HepG2 (cell line): ENCODE results near the gene WDR43. TPM values are rescaled to one million over a fixed set of nuclear protein-coding genes. Genes with fewer than 3 reads are reported as not detected.

ENCODE experiments used
- FOXO1 ChIP-seq: sonication (generic); formaldehyde crosslinking; IDR thresholded peaks from 2 replicates; pipeline ENCODE4 v1.4.0; 2020; ENCODE audit warnings: missing genetic modification reagents
- GATA4 ChIP-seq: sonication (generic); IDR thresholded peaks from 2 replicates; pipeline ENCODE4 v1.6.1; 2016; ENCODE audit warnings: antibody characterized with exemption, low read depth, borderline replicate concordance
- POLR2G ChIP-seq: fragments of 200-400 bp; formaldehyde crosslinking; IDR thresholded peaks from 2 replicates; pipeline ENCODE4 v1.6.1; 2018; ENCODE audit warnings: mild to moderate bottlenecking, low read depth, low read length, moderate library complexity
- SRSF9 ChIP-seq: fragments of 200-400 bp; formaldehyde crosslinking; IDR thresholded peaks from 2 replicates; pipeline ENCODE4 v1.6.1; 2018; ENCODE audit warnings: borderline replicate concordance, mild to moderate bottlenecking, low read depth, low read length; ENCODE audit not compliant: insufficient read depth, poor library complexity, severe bottlenecking
- TBX3 ChIP-seq: fragments of 450-650 bp; IDR thresholded peaks from 2 replicates; pipeline ENCODE4 v1.6.1; 2017; ENCODE audit warnings: antibody characterized with exemption, mild to moderate bottlenecking, inconsistent platforms, borderline replicate concordance
- ZFP37 ChIP-seq: sonication (generic); formaldehyde crosslinking; IDR thresholded peaks from 2 replicates; pipeline ENCODE4 v1.4.0; 2020; ENCODE audit warnings: missing genetic modification reagents, borderline replicate concordance
- ZNF670 ChIP-seq: sonication (generic); formaldehyde crosslinking; IDR thresholded peaks from 2 replicates; pipeline ENCODE4 v1.8.0; 2022; ENCODE audit warnings: mild to moderate bottlenecking, missing genetic modification reagents, borderline replicate concordance
- ZNF768 ChIP-seq: sonication (generic); formaldehyde crosslinking; IDR thresholded peaks from 2 replicates; pipeline ENCODE4 v1.4.0; 2020; ENCODE audit warnings: missing genetic modification reagents
- polyA plus RNA-seq, 8 experiments: library from polyadenylated mRNA; depleted of rRNA in 3 of 8; stranded (reverse) in 7 of 8; unstranded in 1 of 8; fragments of >200 nt; fragmentation: Illumina TruSeq in 4 of 8; extraction: Trizol in 4 of 8; gene quantifications; 2 replicates each; pipeline versions ENCODE4 v1.2.1 to v1.2.3, GENCODE V29; 2011 to 2016; ENCODE audit warnings: low read depth in 4 of 8, missing spikeins in 1 of 8, mixed read lengths in 1 of 8; ENCODE audit not compliant: insufficient read depth in 1 of 8
- total RNA-seq, 5 experiments: library from RNA; depleted of rRNA; stranded (reverse); fragments of >200 nt; fragmentation: Illumina TruSeq; extraction: Trizol; gene quantifications; 2 replicates each; pipeline ENCODE4 v1.2.3, GENCODE V29; 2016; ENCODE audit warnings: low read depth in 1 of 5
- TF ChIP-seq, protein P1 (sequence below): sonication (generic); formaldehyde crosslinking; IDR thresholded peaks from 2 replicates; pipeline ENCODE4 v1.8.1; 2022; ENCODE audit warnings: low read depth, mild to moderate bottlenecking, missing genetic modification reagents
- TF ChIP-seq, protein P2 (sequence below): sonication (generic); formaldehyde crosslinking; conservative IDR thresholded peaks from 2 replicates; pipeline ENCODE4 v1.8.1; 2023; ENCODE audit warnings: missing genetic modification reagents

The WDR43 gene
- total and polyA plus RNA-seq, 2 of the 13 experiments (the other 11 are each of a cell fraction or from before 2014, with no cell fraction given) = 121 to 167 TPM

DNA sequence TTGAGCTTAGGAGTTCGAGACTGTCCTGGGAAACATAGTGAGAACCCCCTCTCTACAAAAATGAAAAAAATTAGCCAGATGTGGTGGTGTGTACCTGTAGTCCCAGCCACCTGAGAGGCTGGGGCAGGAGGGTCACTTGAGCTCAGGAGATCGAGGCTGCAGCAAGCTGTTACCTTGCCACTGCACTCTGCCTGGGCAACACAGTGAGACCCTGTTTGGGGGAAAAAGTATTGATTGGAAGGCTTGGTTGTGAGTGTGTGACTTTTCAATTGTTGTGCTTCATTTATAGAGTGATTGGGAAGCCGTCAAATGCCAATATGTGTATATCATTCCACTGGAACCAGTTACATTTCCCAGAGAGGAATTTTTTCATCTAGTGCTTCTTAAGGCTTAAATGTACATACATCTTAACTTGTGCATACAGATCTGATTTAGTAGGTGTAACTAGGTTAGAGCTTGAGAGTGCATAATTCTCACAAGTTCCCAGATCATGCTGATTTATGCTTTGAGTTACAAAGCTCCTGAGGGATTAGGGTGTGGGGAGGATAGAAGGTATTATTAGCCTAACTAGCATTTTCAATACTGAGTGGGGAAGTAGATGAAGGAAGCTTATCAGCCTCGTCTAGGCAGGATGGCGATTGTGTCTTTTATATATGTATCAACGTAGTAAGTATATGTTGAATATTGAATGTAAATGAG, 15.3 kb downstream of the WDR43 start (continued):
- TF ChIP-seq ZNF768 (CRISPR knock-in tag) (no peak), POLR2G (0 out of 2 replicates have a peak, but pooled peaks have one; percentile 28), SRSF9 (no peak), ZNF670 (no peak), FOXO1 (CRISPR knock-in tag) (no peak), GATA4 (no peak), ZFP37 (CRISPR knock-in tag) (no peak), TBX3 (no peak)
- TF ChIP-seq, protein P1, sequence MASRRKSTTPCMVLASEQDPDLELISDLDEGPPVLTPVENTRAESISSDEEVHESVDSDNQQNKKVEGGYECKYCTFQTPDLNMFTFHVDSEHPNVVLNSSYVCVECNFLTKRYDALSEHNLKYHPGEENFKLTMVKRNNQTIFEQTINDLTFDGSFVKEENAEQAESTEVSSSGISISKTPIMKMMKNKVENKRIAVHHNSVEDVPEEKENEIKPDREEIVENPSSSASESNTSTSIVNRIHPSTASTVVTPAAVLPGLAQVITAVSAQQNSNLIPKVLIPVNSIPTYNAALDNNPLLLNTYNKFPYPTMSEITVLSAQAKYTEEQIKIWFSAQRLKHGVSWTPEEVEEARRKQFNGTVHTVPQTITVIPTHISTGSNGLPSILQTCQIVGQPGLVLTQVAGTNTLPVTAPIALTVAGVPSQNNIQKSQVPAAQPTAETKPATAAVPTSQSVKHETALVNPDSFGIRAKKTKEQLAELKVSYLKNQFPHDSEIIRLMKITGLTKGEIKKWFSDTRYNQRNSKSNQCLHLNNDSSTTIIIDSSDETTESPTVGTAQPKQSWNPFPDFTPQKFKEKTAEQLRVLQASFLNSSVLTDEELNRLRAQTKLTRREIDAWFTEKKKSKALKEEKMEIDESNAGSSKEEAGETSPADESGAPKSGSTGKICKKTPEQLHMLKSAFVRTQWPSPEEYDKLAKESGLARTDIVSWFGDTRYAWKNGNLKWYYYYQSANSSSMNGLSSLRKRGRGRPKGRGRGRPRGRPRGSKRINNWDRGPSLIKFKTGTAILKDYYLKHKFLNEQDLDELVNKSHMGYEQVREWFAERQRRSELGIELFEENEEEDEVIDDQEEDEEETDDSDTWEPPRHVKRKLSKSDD (CRISPR knock-in tag) = no peak
- TF ChIP-seq, protein P2, sequence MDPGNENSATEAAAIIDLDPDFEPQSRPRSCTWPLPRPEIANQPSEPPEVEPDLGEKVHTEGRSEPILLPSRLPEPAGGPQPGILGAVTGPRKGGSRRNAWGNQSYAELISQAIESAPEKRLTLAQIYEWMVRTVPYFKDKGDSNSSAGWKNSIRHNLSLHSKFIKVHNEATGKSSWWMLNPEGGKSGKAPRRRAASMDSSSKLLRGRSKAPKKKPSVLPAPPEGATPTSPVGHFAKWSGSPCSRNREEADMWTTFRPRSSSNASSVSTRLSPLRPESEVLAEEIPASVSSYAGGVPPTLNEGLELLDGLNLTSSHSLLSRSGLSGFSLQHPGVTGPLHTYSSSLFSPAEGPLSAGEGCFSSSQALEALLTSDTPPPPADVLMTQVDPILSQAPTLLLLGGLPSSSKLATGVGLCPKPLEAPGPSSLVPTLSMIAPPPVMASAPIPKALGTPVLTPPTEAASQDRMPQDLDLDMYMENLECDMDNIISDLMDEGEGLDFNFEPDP (CRISPR knock-in tag) = no peak
